Natural killer cell (primary cell): ENCODE measurements around the gene MTUS2. TPM values are rescaled to one million over a fixed set of nuclear protein-coding genes. Genes with fewer than 3 reads are reported as not detected.

ENCODE experiments used
- ATAC-seq, 3 donors: fragments of 150-1000 bp in 2 of 3; fragments of 200-7000 bp in 1 of 3; cut with Tn5 transposase; 1 replicate in 1 of 3; 2 replicates in 2 of 3; pipeline ENCODE4 v1.10.0; 2021; ENCODE audit warnings: mild to moderate bottlenecking in 2 of 3, moderate library complexity in 2 of 3
- DNase-seq, 2 donors: peaks; one replicate each; pipeline versions ENCODE4 v3.0.0 to v3.0.0-alpha.2; 2013 to 2021; ENCODE audit warnings: mixed read lengths in 1 of 2
- H3K27ac ChIP-seq: one replicate; pipeline ENCODE4 v1.5.1; 2013; ENCODE audit warnings: mild to moderate bottlenecking, low read length
- H3K27me3 ChIP-seq: one replicate; pipeline ENCODE4 v1.6.1; 2013; ENCODE audit warnings: low read length; ENCODE audit not compliant: control insufficient read depth, insufficient read depth
- H3K36me3 ChIP-seq: one replicate; pipeline ENCODE4 v1.6.1; 2013; ENCODE audit warnings: low read length; ENCODE audit not compliant: control insufficient read depth, insufficient read depth
- H3K4me1 ChIP-seq: one replicate; pipeline ENCODE4 v1.6.1; 2013; ENCODE audit warnings: low read length; ENCODE audit not compliant: control insufficient read depth, insufficient read depth
- H3K4me3 ChIP-seq: one replicate; pipeline ENCODE4 v1.5.1; 2013; ENCODE audit warnings: low read length
- H3K9me3 ChIP-seq: one replicate; pipeline ENCODE4 v1.6.1; 2013; ENCODE audit warnings: low read length; ENCODE audit not compliant: control insufficient read depth, insufficient read depth
- H3K27ac Mint-ChIP-seq, 2 donors: one replicate each; pipeline ENCODE4 v1.8.0; 2022; ENCODE audit warnings: mild to moderate bottlenecking in 2 of 2, mixed read lengths in 2 of 2, moderate library complexity in 1 of 2
- H3K27me3 Mint-ChIP-seq, 2 donors: one replicate each; pipeline ENCODE4 v1.8.0; 2022; ENCODE audit warnings: low read depth in 2 of 2, mixed read lengths in 2 of 2
- H3K36me3 Mint-ChIP-seq: one replicate; pipeline ENCODE4 v1.8.0; 2022; ENCODE audit warnings: mixed read lengths
- H3K4me1 Mint-ChIP-seq, 2 donors: one replicate each; pipeline ENCODE4 v1.8.0; 2022; ENCODE audit warnings: mixed read lengths in 2 of 2
- H3K4me3 Mint-ChIP-seq: one replicate; pipeline ENCODE4 v1.8.0; 2022; ENCODE audit warnings: mild to moderate bottlenecking, moderate library complexity, mixed read lengths
- H3K9me3 Mint-ChIP-seq, 2 donors: one replicate each; pipeline ENCODE4 v1.8.0; 2022; ENCODE audit warnings: mixed read lengths in 2 of 2
- WGBS: methylation state at CpG from one replicate; pipeline ENCODE4 v1.1.7; 2013; ENCODE audit warnings: missing lambda C conversion rate; ENCODE audit not compliant: insufficient coverage; 5-methylcytosine and 5-hydroxymethylcytosine counted together
- intact Hi-C: fragments of 100-400 bp; cut with micrococcal nuclease; formaldehyde crosslinking; loops from one replicate; pipeline ENCODE4 v1.14.2; 2022
- total RNA-seq, 4 donors: library from RNA; stranded (reverse); fragments of 120-200 nt in 1 of 4; gene quantifications; one replicate each; pipeline versions ENCODE4 v1.2.3 to v1.2.4, GENCODE V29; 2013 to 2022
- TF ChIP-seq, protein P1 (sequence below): fragments of 200-600 bp; IDR thresholded peaks from one replicate; pipeline ENCODE4 v1.8.0; 2022; ENCODE audit warnings: antibody characterized with exemption

MTUS2 gene
- total RNA-seq, 3 donors from 2014 or later (not counting 1 experiment from before 2014, with no cell fraction given), result not detected

- H3K36me3 ChIP-seq, result no peaks in the 10 kb centered on the region
- Mint-ChIP-seq H3K9me3 (no peaks in the 10 kb centered on the region), H3K27me3 (peaks cover 10 to 25% of the 10 kb centered on the region in 2 donors), H3K4me3 (no peak overlapping the region), H3K36me3 (no peaks in the 10 kb centered on the region), H3K27ac (no peak overlapping the region), H3K4me1 (peaks cover 0 to 4% of the 10 kb centered on the region in 2 donors)
- H3K4me3 ChIP-seq, result no peak overlapping the region
- ATAC-seq (no peak), DNase-seq (no peak)
- WGBS, result 47% methylated on average over 32 of the region's 32 CpGs
- no peak overlapping the region for H3K27ac ChIP-seq
- TF ChIP-seq, protein P1, sequence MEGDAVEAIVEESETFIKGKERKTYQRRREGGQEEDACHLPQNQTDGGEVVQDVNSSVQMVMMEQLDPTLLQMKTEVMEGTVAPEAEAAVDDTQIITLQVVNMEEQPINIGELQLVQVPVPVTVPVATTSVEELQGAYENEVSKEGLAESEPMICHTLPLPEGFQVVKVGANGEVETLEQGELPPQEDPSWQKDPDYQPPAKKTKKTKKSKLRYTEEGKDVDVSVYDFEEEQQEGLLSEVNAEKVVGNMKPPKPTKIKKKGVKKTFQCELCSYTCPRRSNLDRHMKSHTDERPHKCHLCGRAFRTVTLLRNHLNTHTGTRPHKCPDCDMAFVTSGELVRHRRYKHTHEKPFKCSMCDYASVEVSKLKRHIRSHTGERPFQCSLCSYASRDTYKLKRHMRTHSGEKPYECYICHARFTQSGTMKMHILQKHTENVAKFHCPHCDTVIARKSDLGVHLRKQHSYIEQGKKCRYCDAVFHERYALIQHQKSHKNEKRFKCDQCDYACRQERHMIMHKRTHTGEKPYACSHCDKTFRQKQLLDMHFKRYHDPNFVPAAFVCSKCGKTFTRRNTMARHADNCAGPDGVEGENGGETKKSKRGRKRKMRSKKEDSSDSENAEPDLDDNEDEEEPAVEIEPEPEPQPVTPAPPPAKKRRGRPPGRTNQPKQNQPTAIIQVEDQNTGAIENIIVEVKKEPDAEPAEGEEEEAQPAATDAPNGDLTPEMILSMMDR, result no peak
- H3K9me3 ChIP-seq, result no peaks in the 10 kb centered on the region
- no peaks in the 10 kb centered on the region for H3K4me1 ChIP-seq
- intact Hi-C loops, result no loop called here
- peaks cover 4% of the 10 kb centered on the region for H3K27me3 ChIP-seq
Measured at GRCh38 chr13:29503041-29503837, 683.1 kb downstream of the MTUS2 start.

DNA sequence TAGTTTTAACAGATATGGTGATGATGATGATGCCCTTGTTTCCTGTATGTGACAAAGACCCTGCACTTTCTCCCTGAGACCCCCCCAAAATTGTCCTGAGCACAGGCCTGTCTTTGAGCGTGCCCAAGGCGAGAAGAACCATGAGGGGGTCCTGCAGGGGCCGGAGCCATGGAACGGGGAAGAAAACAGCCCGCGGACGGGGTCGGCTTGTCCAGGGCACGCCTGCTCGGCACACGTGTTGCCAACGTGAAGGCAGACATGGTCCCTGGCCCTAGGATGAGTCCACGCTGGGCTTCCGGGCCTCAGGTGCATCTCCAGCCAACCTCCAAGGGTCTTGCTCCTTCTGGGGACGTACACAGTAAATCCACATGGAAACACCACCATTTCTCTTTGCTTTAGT is 684.6 kb downstream of the MTUS2 start:
- no peak overlapping the region for H3K27ac Mint-ChIP-seq
- peaks cover 10 to 25% of the 10 kb centered on the region in 2 donors for H3K27me3 Mint-ChIP-seq
- no peaks in the 10 kb centered on the region for H3K9me3 Mint-ChIP-seq
- ATAC-seq, result no peak
- no peaks in the 10 kb centered on the region for H3K36me3 Mint-ChIP-seq
- H3K4me3 Mint-ChIP-seq, result no peak overlapping the region
- H3K4me1 Mint-ChIP-seq, result peaks cover 4 to 8% of the 10 kb centered on the region in 2 donors
- DNase-seq, result no peak
- TF ChIP-seq, protein P1, result no peak
- WGBS, result 90% methylated on average over 15 of the region's 15 CpGs
- Histone ChIP-seq H3K9me3 (no peaks in the 10 kb centered on the region), H3K4me3 (no peak overlapping the region), H3K36me3 (no peaks in the 10 kb centered on the region), H3K27ac (no peak overlapping the region), H3K4me1 (no peaks in the 10 kb centered on the region), H3K27me3 (peaks cover 4% of the 10 kb centered on the region)
- intact Hi-C loops, result no loop called here

DNA sequence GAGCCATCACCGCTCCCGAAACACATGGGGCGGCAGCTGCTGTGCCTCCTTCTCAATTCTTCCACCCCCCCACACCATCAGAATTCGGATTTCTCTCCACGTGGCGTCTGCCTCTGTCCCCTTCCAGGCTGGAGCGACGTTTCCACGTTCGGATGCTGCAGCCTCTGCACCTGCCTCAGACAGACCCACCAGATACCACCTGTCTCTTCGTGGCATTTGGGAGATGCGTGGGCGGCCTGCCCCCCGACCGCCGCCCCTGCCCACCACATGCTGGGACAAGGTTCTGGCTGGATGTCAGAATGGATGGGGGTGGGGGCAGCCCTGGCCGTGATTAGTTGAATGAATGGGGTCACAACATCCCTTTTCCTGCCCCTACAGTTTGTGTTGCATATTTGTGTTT is 685.4 kb downstream of the MTUS2 start:
- ATAC-seq (no peak), DNase-seq (no peak)
- H3K27ac Mint-ChIP-seq, result no peak overlapping the region
- H3K9me3 Mint-ChIP-seq, result no peaks in the 10 kb centered on the region
- Histone ChIP-seq H3K36me3 (no peaks in the 10 kb centered on the region), H3K9me3 (no peaks in the 10 kb centered on the region), H3K27me3 (peaks cover 4% of the 10 kb centered on the region), H3K4me1 (no peaks in the 10 kb centered on the region), H3K27ac (no peak overlapping the region), H3K4me3 (no peak overlapping the region)
- TF ChIP-seq, protein P1, result no peak
- no peak overlapping the region for H3K4me3 Mint-ChIP-seq
- H3K36me3 Mint-ChIP-seq, result no peaks in the 10 kb centered on the region
- intact Hi-C loops, result no loop called here
- WGBS, result 84% methylated on average over 17 of the region's 17 CpGs
- peaks cover 4 to 8% of the 10 kb centered on the region in 2 donors for H3K4me1 Mint-ChIP-seq
- H3K27me3 Mint-ChIP-seq, result peaks cover 10 to 25% of the 10 kb centered on the region in 2 donors
